Mononuclear cell (primary cell): ENCODE results near the gene RBM18. TPM values are rescaled to one million over a fixed set of nuclear protein-coding genes. Genes with fewer than 3 reads are reported as not detected.

Experiments used
- H3K27me3 ChIP-seq: 2 replicates; pipeline ENCODE4 v1.6.0; 2011; ENCODE audit warnings: low read length, control low read depth; ENCODE audit not compliant: insufficient read depth
- H3K4me1 ChIP-seq: 2 replicates; pipeline ENCODE4 v1.5.1; 2011; ENCODE audit warnings: mild to moderate bottlenecking, low read length, control low read depth; ENCODE audit not compliant: insufficient read depth
- H3K4me3 ChIP-seq: 2 replicates; pipeline ENCODE4 v1.5.1; 2011; ENCODE audit warnings: mild to moderate bottlenecking, low read length, moderate library complexity
- H3K9me3 ChIP-seq: 2 replicates; pipeline ENCODE4 v1.5.1; 2011; ENCODE audit warnings: low read depth, mild to moderate bottlenecking, control low read depth, low read length
- total RNA-seq: library from RNA; depleted of rRNA; stranded (reverse); fragments of >200 nt; gene quantifications from one replicate; pipeline ENCODE4 v1.2.3, GENCODE V29; 2012

The RBM18 gene
- 23.2 TPM for total RNA-seq

- peaks cover 30% of the 10 kb centered on the region for H3K4me1 ChIP-seq
- H3K4me3 ChIP-seq, result peak within 1 kb of the TSS; percentile 81
- no peaks in the 10 kb centered on the region for H3K27me3 ChIP-seq
- H3K9me3 ChIP-seq, result no peaks in the 10 kb centered on the region
Observed at GRCh38 chr9:122264360-122265148, at the start of gene RBM18, which contains the start of gene MRRF. Gene RBM18, minus strand, starts transcription at chr9:122264840. Its CDS starts 3,348 bp downstream, at chr9:122261492. Gene MRRF, plus strand, starts transcription at chr9:122264882. Its CDS starts 6,010 bp downstream, at chr9:122270892.

- Histone ChIP-seq H3K4me3 (no peak overlapping the region), H3K4me1 (no peaks in the 10 kb centered on the region), H3K9me3 (no peaks in the 10 kb centered on the region), H3K27me3 (no peaks in the 10 kb centered on the region)
Observed at GRCh38 chr9:122314165-122314564, 49.5 kb upstream of the RBM18 start.

GRCh38 chr9:122309861-122310260 lies 45.2 kb upstream of the RBM18 start:
- H3K4me3 ChIP-seq, result no peak overlapping the region
- no peaks in the 10 kb centered on the region for H3K9me3 ChIP-seq
- H3K4me1 ChIP-seq, result no peaks in the 10 kb centered on the region
- H3K27me3 ChIP-seq, result no peaks in the 10 kb centered on the region

GRCh38 chr9:122307925-122308324 lies 43.3 kb upstream of the RBM18 start:
- Histone ChIP-seq H3K4me3 (no peak overlapping the region), H3K27me3 (no peaks in the 10 kb centered on the region), H3K9me3 (no peaks in the 10 kb centered on the region), H3K4me1 (no peaks in the 10 kb centered on the region)

- Histone ChIP-seq H3K4me1 (no peaks in the 10 kb centered on the region), H3K9me3 (no peaks in the 10 kb centered on the region), H3K27me3 (no peaks in the 10 kb centered on the region), H3K4me3 (no peak overlapping the region)
Observed at GRCh38 chr9:122307061-122307460, 42.4 kb upstream of the RBM18 start.

GRCh38 chr9:122302237-122303093 lies 37.8 kb upstream of the RBM18 start:
- Histone ChIP-seq H3K4me1 (peaks cover 4% of the 10 kb centered on the region), H3K27me3 (no peaks in the 10 kb centered on the region), H3K9me3 (no peaks in the 10 kb centered on the region), H3K4me3 (no peak overlapping the region)

- no peak overlapping the region for H3K4me3 ChIP-seq
- no peaks in the 10 kb centered on the region for H3K27me3 ChIP-seq
- H3K4me1 ChIP-seq, result peaks cover 4% of the 10 kb centered on the region
- no peaks in the 10 kb centered on the region for H3K9me3 ChIP-seq
Observed at GRCh38 chr9:122297512-122297911, 32.9 kb upstream of the RBM18 start.

- H3K4me1 ChIP-seq, result peaks cover 4% of the 10 kb centered on the region
- H3K4me3 ChIP-seq, result no peak overlapping the region
Observed at GRCh38 chr9:122294531-122294930, 29.9 kb upstream of the RBM18 start.

GRCh38 chr9:122291458-122291857 lies 26.8 kb upstream of the RBM18 start:
- Histone ChIP-seq H3K9me3 (no peaks in the 10 kb centered on the region), H3K4me3 (no peak overlapping the region), H3K4me1 (peaks cover 2% of the 10 kb centered on the region), H3K27me3 (no peaks in the 10 kb centered on the region)

More at GRCh38 chr9:122294531-122294930, 29.9 kb upstream of the RBM18 start:
- Histone ChIP-seq H3K9me3 (no peaks in the 10 kb centered on the region), H3K27me3 (no peaks in the 10 kb centered on the region)

GRCh38 chr9:122287214-122287720 lies 22.6 kb upstream of the RBM18 start:
- Histone ChIP-seq H3K9me3 (no peaks in the 10 kb centered on the region), H3K27me3 (no peaks in the 10 kb centered on the region)

GRCh38 chr9:122286764-122287163 lies 22.1 kb upstream of the RBM18 start:
- Histone ChIP-seq H3K27me3 (no peaks in the 10 kb centered on the region), H3K4me3 (no peak overlapping the region), H3K4me1 (peaks cover 10% of the 10 kb centered on the region), H3K9me3 (no peaks in the 10 kb centered on the region)

More at GRCh38 chr9:122287214-122287720, 22.6 kb upstream of the RBM18 start:
- Histone ChIP-seq H3K4me3 (no peak overlapping the region), H3K4me1 (peaks cover 10% of the 10 kb centered on the region)

- Histone ChIP-seq H3K27me3 (no peaks in the 10 kb centered on the region), H3K9me3 (peaks cover 6% of the 10 kb centered on the region), H3K4me3 (no peak overlapping the region)
Observed at GRCh38 chr9:122281368-122281767, 16.7 kb upstream of the RBM18 start.

GRCh38 chr9:122277285-122277897 lies 12.8 kb upstream of the RBM18 start:
- H3K4me3 ChIP-seq, result no peak overlapping the region
- H3K4me1 ChIP-seq, result no peaks in the 10 kb centered on the region
- H3K27me3 ChIP-seq, result no peaks in the 10 kb centered on the region
- peaks cover 6% of the 10 kb centered on the region for H3K9me3 ChIP-seq

More at GRCh38 chr9:122281368-122281767, 16.7 kb upstream of the RBM18 start:
- peaks cover 7% of the 10 kb centered on the region for H3K4me1 ChIP-seq

- H3K4me3 ChIP-seq, result no peak overlapping the region
- H3K27me3 ChIP-seq, result no peaks in the 10 kb centered on the region
- H3K9me3 ChIP-seq, result peaks cover 6% of the 10 kb centered on the region
Observed at GRCh38 chr9:122276096-122276495, 11.5 kb upstream of the RBM18 start.

GRCh38 chr9:122274055-122274454 lies 9.4 kb upstream of the RBM18 start:
- no peaks in the 10 kb centered on the region for H3K4me1 ChIP-seq
- no peaks in the 10 kb centered on the region for H3K27me3 ChIP-seq
- H3K4me3 ChIP-seq, result no peak overlapping the region
- peaks cover 6% of the 10 kb centered on the region for H3K9me3 ChIP-seq

More at GRCh38 chr9:122276096-122276495, 11.5 kb upstream of the RBM18 start:
- no peaks in the 10 kb centered on the region for H3K4me1 ChIP-seq
